Gastrocnemius medialis (tissue), 4 donors: ENCODE data around the gene CCDC30.

Experiments
- CTCF ChIP-seq, 5 experiments: fragments of 450-650 bp in 3 of 5; fragments of 200-600 bp in 2 of 5; sonication (generic) in 2 of 5; IDR thresholded peaks in 4 of 5; conservative IDR thresholded peaks in 1 of 5; 1 replicate in 4 of 5; 2 replicates in 1 of 5; pipeline ENCODE4 v1.5.1; 2016 to 2019; ENCODE audit warnings: antibody characterized with exemption in 5 of 5, mild to moderate bottlenecking in 3 of 5, moderate library complexity in 3 of 5
- POLR2A ChIP-seq, 2 donors: fragments of 450-650 bp; IDR thresholded peaks; one replicate each; pipeline ENCODE4 v1.6.1; 2017; ENCODE audit warnings: antibody characterized with exemption in 2 of 2, mild to moderate bottlenecking in 2 of 2, moderate library complexity in 2 of 2

- no peak for TF ChIP-seq CTCF (IDR thresholded peaks at IDR 0.05 in 4 of 5, conservative IDR thresholded peaks at IDR 0.05 in 1 of 5)
- no peak for TF ChIP-seq POLR2A (IDR thresholded peaks at IDR 0.05)
Observed at GRCh38 chr1:42479621-42480020, 16.5 kb downstream of the CCDC30 start.
